H1 (cell line): ENCODE results near the gene SLC35G6. TPM values are rescaled to one million over a fixed set of nuclear protein-coding genes. Genes with fewer than 3 reads are reported as not detected.

ENCODE experiments used
- CTCF ChIA-PET: fragments of 300-600 bp; sonication (Branson Sonifier 250); formaldehyde crosslinking; loops from one replicate; lab custom pipeline; 2021; ENCODE audit not compliant: partially characterized antibody; lab: Charles Lee
- POLR2A ChIA-PET: fragments of 300-600 bp; sonication (Branson Sonifier 250); formaldehyde crosslinking; loops from one replicate; lab custom pipeline; 2021; ENCODE audit warnings: inconsistent platforms; ENCODE audit not compliant: partially characterized antibody; lab: Charles Lee
- DNase-seq, 2 experiments: peaks; one replicate each; pipeline versions ENCODE4 v3.0.0 to v3.0.0-alpha.2; 2010 to 2022; ENCODE audit warnings: low spot score in 2 of 2, low read depth in 1 of 2, mixed read lengths in 1 of 2
- FAIRE-seq: peaks from 2 replicates; lab custom pipeline; 2011; peaks lifted over from hg19 to GRCh38; lab: Jason Lieb, UNC
- H2AFZ ChIP-seq: 2 replicates; pipeline ENCODE4 v1.8.1; 2012; ENCODE audit warnings: low read length, inconsistent platforms
- H2AK5ac ChIP-seq: 2 replicates; pipeline ENCODE4 v1.6.1; 2013; ENCODE audit warnings: low read depth, low read length
- H2BK120ac ChIP-seq: replicated peaks from 2 replicates; pipeline ENCODE3; 2013; ENCODE audit warnings: low read depth, low read length, inconsistent platforms
- H2BK12ac ChIP-seq: 2 replicates; pipeline ENCODE4 v1.6.1; 2013; ENCODE audit warnings: low read depth, low read length
- H2BK15ac ChIP-seq: 2 replicates; pipeline ENCODE4 v1.6.1; 2013; ENCODE audit warnings: low read length
- H2BK20ac ChIP-seq: 2 replicates; pipeline ENCODE4 v1.6.1; 2013; ENCODE audit warnings: low read length
- H2BK5ac ChIP-seq: 2 replicates; pipeline ENCODE4 v1.6.1; 2013; ENCODE audit warnings: low read depth, low read length
- H3K14ac ChIP-seq: 2 replicates; pipeline ENCODE4 v1.6.1; 2013; ENCODE audit warnings: inconsistent platforms; ENCODE audit not compliant: insufficient read length
- H3K18ac ChIP-seq: 2 replicates; pipeline ENCODE4 v1.6.1; 2013; ENCODE audit warnings: low read length; ENCODE audit errors: extremely low read depth
- H3K23ac ChIP-seq: 2 replicates; pipeline ENCODE4 v1.6.1; 2013; ENCODE audit warnings: inconsistent platforms; ENCODE audit not compliant: insufficient read length
- H3K23me2 ChIP-seq: 2 replicates; pipeline ENCODE4 v1.6.1; 2013; ENCODE audit warnings: low read depth, low read length
- H3K27ac ChIP-seq: 2 replicates; pipeline ENCODE4 v1.6.1; 2011; ENCODE audit warnings: low read depth, low read length, inconsistent platforms
- H3K27me3 ChIP-seq, 4 experiments: replicated peaks in 1 of 4; 1 replicate in 1 of 4; 2 replicates in 3 of 4; pipeline versions ENCODE4 v1.6.1 to v1.8.1; 2011 to 2013; ENCODE audit warnings: low read length in 3 of 4, mild to moderate bottlenecking in 3 of 4, inconsistent platforms in 2 of 4, mixed read lengths in 2 of 4, moderate library complexity in 1 of 4; ENCODE audit not compliant: control insufficient read depth in 3 of 4, insufficient read depth in 3 of 4; ENCODE audit errors: extremely low read depth in 1 of 4
- H3K36me3 ChIP-seq, 4 experiments: 2 replicates each; pipeline versions ENCODE4 v1.6.1 to v1.8.1; 2011 to 2013; ENCODE audit warnings: mild to moderate bottlenecking in 4 of 4, low read length in 3 of 4, moderate library complexity in 2 of 4, control low read depth in 1 of 4, inconsistent platforms in 1 of 4; ENCODE audit not compliant: insufficient read depth in 4 of 4, control insufficient read depth in 2 of 4
- H3K4ac ChIP-seq: replicated peaks from 2 replicates; pipeline ENCODE3; 2013; ENCODE audit warnings: low read length, low read depth, mixed read lengths, inconsistent platforms; ENCODE audit not compliant: insufficient read length
- H3K4me1 ChIP-seq, 4 experiments: replicated peaks in 1 of 4; 1 replicate in 1 of 4; 2 replicates in 3 of 4; pipeline versions ENCODE4 v1.6.1 to v1.8.1; 2011 to 2013; ENCODE audit warnings: low read length in 3 of 4, inconsistent platforms in 2 of 4, mixed read lengths in 1 of 4; ENCODE audit not compliant: insufficient read depth in 4 of 4, control insufficient read depth in 3 of 4
- H3K4me2 ChIP-seq, 2 experiments: 2 replicates each; pipeline versions ENCODE4 v1.6.1 to v1.8.1; 2011 to 2013; ENCODE audit warnings: low read depth in 2 of 2, low read length in 2 of 2, control low read depth in 1 of 2, inconsistent platforms in 1 of 2, mild to moderate bottlenecking in 1 of 2; ENCODE audit not compliant: insufficient read depth in 1 of 2
- H3K4me3 ChIP-seq, 4 experiments: fragments of 200-600, 300-600 bp in 1 of 4; sonication (generic), shearing (Covaris generic), sonication (Bioruptor Twin) in 1 of 4; 2 replicates each; pipeline versions ENCODE4 v1.5.1 to v1.8.1; 2011 to 2016; ENCODE audit warnings: low read length in 4 of 4, low read depth in 3 of 4, control low read depth in 2 of 4, inconsistent platforms in 2 of 4, mild to moderate bottlenecking in 2 of 4, mixed read lengths in 1 of 4, moderate library complexity in 1 of 4; ENCODE audit not compliant: insufficient read depth in 2 of 4; ENCODE audit errors: extremely low read depth in 1 of 4
- H3K56ac ChIP-seq: replicated peaks from 2 replicates; pipeline ENCODE3; 2013; ENCODE audit warnings: low read depth, mild to moderate bottlenecking, mixed read lengths, low read length, inconsistent platforms; ENCODE audit not compliant: insufficient read length
- H3K79me1 ChIP-seq: 2 replicates; pipeline ENCODE4 v1.6.1; 2013; ENCODE audit warnings: low read depth, low read length, control low read depth
- H3K79me2 ChIP-seq, 2 experiments: 2 replicates each; pipeline versions ENCODE4 v1.6.1 to v1.8.1; 2012 to 2013; ENCODE audit warnings: low read length in 2 of 2, mild to moderate bottlenecking in 2 of 2, inconsistent platforms in 1 of 2; ENCODE audit not compliant: insufficient read depth in 2 of 2, control insufficient read depth in 1 of 2
- H3K9ac ChIP-seq, 4 experiments: replicated peaks in 1 of 4; 1 replicate in 1 of 4; 2 replicates in 3 of 4; pipeline versions ENCODE4 v1.6.1 to v1.8.1; 2011 to 2013; ENCODE audit warnings: low read depth in 3 of 4, low read length in 3 of 4, control low read depth in 2 of 4, mild to moderate bottlenecking in 2 of 4, moderate library complexity in 2 of 4, inconsistent platforms in 1 of 4; ENCODE audit errors: extremely low read depth in 1 of 4
- H3K9me3 ChIP-seq, 2 experiments: 2 replicates each; pipeline versions ENCODE4 v1.6.1 to v1.8.1; 2012 to 2013; ENCODE audit warnings: mild to moderate bottlenecking in 2 of 2, moderate library complexity in 2 of 2, control low read depth in 1 of 2, inconsistent platforms in 1 of 2, low read depth in 1 of 2, low read length in 1 of 2, mixed read lengths in 1 of 2; ENCODE audit not compliant: insufficient read depth in 2 of 2
- H4K20me1 ChIP-seq, 2 experiments: replicated peaks in 1 of 2; 2 replicates each; pipeline versions ENCODE3 to v1.8.1; 2011 to 2013; ENCODE audit warnings: inconsistent platforms in 2 of 2, low read length in 2 of 2, mild to moderate bottlenecking in 1 of 2; ENCODE audit not compliant: insufficient read depth in 2 of 2, control insufficient read depth in 1 of 2
- H4K5ac ChIP-seq: 2 replicates; pipeline ENCODE4 v1.6.1; 2013; ENCODE audit warnings: low read length, low read depth, mixed read lengths, inconsistent platforms; ENCODE audit not compliant: insufficient read length
- H4K8ac ChIP-seq: 2 replicates; pipeline ENCODE4 v1.8.0; 2013; ENCODE audit warnings: mild to moderate bottlenecking, moderate library complexity, low read length, inconsistent platforms; ENCODE audit not compliant: insufficient read depth; ENCODE audit errors: extremely low read depth
- H4K91ac ChIP-seq: replicated peaks from 2 replicates; pipeline ENCODE3; 2013; ENCODE audit warnings: low read length, mixed read lengths, inconsistent platforms; ENCODE audit not compliant: insufficient read length
- ASH2L ChIP-seq: fragments of 200-600, 300-600 bp; sonication (generic); IDR thresholded peaks from one replicate; pipeline ENCODE4 v1.7.1; 2017; ENCODE audit warnings: low read length
- CREB1 ChIP-seq: IDR thresholded peaks from 2 replicates; pipeline ENCODE4 v1.6.1; 2012; ENCODE audit warnings: inconsistent platforms
- EZH2 ChIP-seq: fragments of 200-600 bp; sonication (generic); IDR thresholded peaks from 2 replicates; pipeline ENCODE4 v1.7.1; 2012; ENCODE audit warnings: low read depth, mild to moderate bottlenecking, moderate library complexity, low read length, inconsistent platforms; ENCODE audit not compliant: severe bottlenecking
- JUND ChIP-seq: IDR thresholded peaks from 2 replicates; pipeline ENCODE4 v1.6.1; 2011; ENCODE audit warnings: mild to moderate bottlenecking, improper control_type of control experiment, low read length
- KDM1A ChIP-seq: fragments of 200-600, 300-600 bp; sonication (generic); IDR thresholded peaks from 2 replicates; pipeline ENCODE4 v1.7.1; 2016; ENCODE audit warnings: mild to moderate bottlenecking, low read length, borderline replicate concordance
- RBBP5 ChIP-seq: IDR thresholded peaks from 2 replicates; pipeline ENCODE4 v1.7.1; 2012; ENCODE audit warnings: low read depth, mild to moderate bottlenecking, inconsistent platforms, low read length, moderate library complexity, borderline replicate concordance
- RNF2 ChIP-seq: fragments of 200-900, 300-1000 bp; sonication (generic); IDR thresholded peaks from 2 replicates; pipeline ENCODE4 v1.7.1; 2016; ENCODE audit warnings: borderline replicate concordance, low read depth, mild to moderate bottlenecking, antibody characterized with exemption, low read length; ENCODE audit not compliant: poor library complexity, severe bottlenecking; ENCODE audit errors: missing control alignments
- TAF7 ChIP-seq: optimal IDR thresholded peaks from 2 replicates; pipeline ENCODE3; 2011; ENCODE audit warnings: low read depth, mild to moderate bottlenecking, inconsistent platforms, low read length, moderate library complexity, borderline replicate concordance
- WGBS, 2 experiments: shearing (Covaris generic) in 1 of 2; methylation state at CpG; one replicate each; pipeline versions ENCODE4 v1.1.6 to v1.1.7; 2013 to 2015; ENCODE audit warnings: low lambda C conversion rate in 2 of 2, mixed read lengths in 2 of 2, inconsistent platforms in 1 of 2, low coverage in 1 of 2, missing lambda C conversion rate in 1 of 2; ENCODE audit not compliant: insufficient replicate concordance in 2 of 2, insufficient coverage in 1 of 2, insufficient read length in 1 of 2; ENCODE audit errors: extremely low coverage in 1 of 2, missing lambda C conversion rate in 1 of 2; 5-methylcytosine and 5-hydroxymethylcytosine counted together
- polyA plus RNA-seq, 7 experiments: library from polyadenylated mRNA; depleted of rRNA in 3 of 7; stranded (reverse) in 5 of 7; unstranded in 2 of 7; fragments of >200 nt in 5 of 7; fragments of 200-250 nt in 2 of 7; gene quantifications; 1 replicate in 5 of 7; 2 replicates in 1 of 7; 4 replicates in 1 of 7; pipeline versions ENCODE4 v1.2.1 to v1.2.3, GENCODE V29; 2011 to 2013; ENCODE audit warnings: missing spikeins in 2 of 7, mixed read lengths in 2 of 7
- total RNA-seq: library from RNA; stranded (reverse); fragmentation: NEBNext Ultra II Directional; extraction: Animal tissue kit (Norgen Biotek cat#: 25700); gene quantifications from 2 replicates; pipeline ENCODE4 v1.2.1, GENCODE V29; 2021

SLC35G6 gene
- total and polyA plus RNA-seq, 2 of the 8 experiments (the other 6 are each of a cell fraction or from before 2014, with no cell fraction given), result 0.05 TPM; not detected in 1

GRCh38 chr17:7444682-7445618 is 36.3 kb upstream of the SLC35G6 start, which contains the start of gene CHRNB1:
Gene CHRNB1 (plus strand): TSS chr17:7445061. CDS start chr17:7445128, 67 bp downstream.
- Histone ChIP-seq H3K9me3 (no peaks in the 10 kb centered on the region), H2AFZ (no peak within 1 kb of the TSS; the same call in 1 of the 2 replicates), H4K20me1 (no peaks in the 10 kb centered on the region), H2BK5ac (peak within 1 kb of the TSS; percentile 90; the same call in 1 of the 2 replicates), H3K9ac (peak within 1 kb of the TSS in 3 of 4 experiments; percentile 9 to 72 (median 34); a peak in 4 of 7 replicates), H4K91ac (peak within 1 kb of the TSS; percentile 97), H3K79me2 (no peaks in the 10 kb centered on the region), H3K79me1 (no peaks in the 10 kb centered on the region), H3K4me2 (peak within 1 kb of the TSS; percentile 71 to 77), H3K18ac (peak within 1 kb of the TSS; percentile 99), H2BK120ac (no peak within 1 kb of the TSS), H2AK5ac (no peak within 1 kb of the TSS), H4K5ac (peak within 1 kb of the TSS; percentile 96), H2BK20ac (peak within 1 kb of the TSS; percentile 48; the same call in 1 of the 2 replicates), H3K27me3 (peaks cover 0 to 8% (median 6%) of the 10 kb centered on the region in 4 experiments; a peak in 6 of 7 replicates), H3K56ac (peak within 1 kb of the TSS; percentile 64), H3K23me2 (peaks cover 12% of the 10 kb centered on the region; the same call in 1 of the 2 replicates), H3K23ac (no peak within 1 kb of the TSS), H2BK15ac (0 out of 2 replicates have a peak within 1 kb of the TSS, but pooled peaks have one; percentile 72), H2BK12ac (peak within 1 kb of the TSS; percentile 84), H3K4me3 (peak within 1 kb of the TSS; percentile 39 to 73 (median 66)), H3K36me3 (no peaks in the 10 kb centered on the region), H3K14ac (no peak within 1 kb of the TSS), H3K27ac (peak within 1 kb of the TSS; percentile 47; the same call in 1 of the 2 replicates), H3K4ac (no peak within 1 kb of the TSS), H4K8ac (no peak within 1 kb of the TSS), H3K4me1 (peaks cover 3 to 17% (median 13%) of the 10 kb centered on the region in 4 experiments)
- ChIA-PET POLR2A (interaction anchor here (0.7 to 15.5 kb wide), 15 partner anchors 9 to 225 kb away, joined by 3 to 339 read pairs (median 4); partner anchors contain the start of genes NEURL4, POLR2A, SLC35G6 and TMEM102), CTCF (interaction anchor here (0.8 to 5.4 kb wide), 17 partner anchors 8 to 268 kb away, joined by 3 to 26 read pairs (median 3); partner anchors contain the start of genes MPDU1, TMEM102, TMEM95 and TNFSF13)
- FAIRE-seq (no peak), DNase-seq (peak in 1 of 2 experiments; percentile 94)
- 2% methylated on average over 46 of the region's 51 CpGs; no CpG with 5 or more reads in 1 of the 2 experiments for WGBS, 2 experiments
- peak; percentile 39; the same call in 1 of the 2 replicates for TF ChIP-seq CREB1
- TF ChIP-seq RBBP5, result no peak; the same call in 1 of the 2 replicates
- peak; percentile 43 for TF ChIP-seq TAF7
- TF ChIP-seq ASH2L, result peak; percentile 72
- TF ChIP-seq RNF2, result no peak
- no peak for TF ChIP-seq KDM1A
- 0 out of 2 replicates have a peak, but pooled peaks have one; percentile 15 for TF ChIP-seq JUND
- TF ChIP-seq EZH2, result no peak
